Activated T-cell treated with anti-CD3 and anti-CD28 coated beads for 4 hours (primary cell): Measurements from ENCODE around the gene MEF2D.

Source experiments
- DNase-seq: peaks from one replicate; pipeline ENCODE4 v3.0.0-alpha.2; 2020

Gene MEF2D

DNA sequence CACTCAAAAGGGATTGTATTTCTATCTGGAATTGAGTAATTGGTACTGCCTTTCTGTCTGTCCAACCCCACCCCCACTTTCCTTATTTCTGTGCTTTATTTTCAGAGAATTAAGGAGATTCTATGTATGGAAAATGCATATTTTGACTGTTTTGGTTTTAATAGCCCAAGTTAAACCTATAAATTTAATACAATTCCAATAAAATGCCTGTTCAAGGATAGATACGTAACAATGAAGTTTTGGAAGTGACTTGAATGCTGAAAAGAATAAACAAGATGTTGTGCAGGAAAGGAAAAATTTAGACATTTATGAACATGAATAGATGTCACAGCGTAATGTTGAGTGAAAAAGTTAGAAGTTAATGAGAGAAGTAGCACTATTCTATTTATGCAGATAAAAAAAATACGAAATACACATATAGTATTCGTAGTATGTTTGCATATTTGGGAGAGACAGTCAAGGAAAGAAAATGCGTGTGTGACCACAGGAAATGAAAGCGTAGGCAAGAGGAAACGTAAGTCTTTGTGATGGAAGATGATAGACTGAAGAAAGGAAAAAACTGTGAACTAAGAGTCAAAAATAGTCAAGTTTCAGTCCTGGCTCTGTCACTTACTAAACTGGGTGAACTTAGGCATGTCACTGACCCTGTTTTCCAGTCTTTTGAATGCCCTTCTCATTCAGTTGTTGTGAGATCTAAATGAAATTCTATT lies 62.1 kb downstream of the MEF2D start:
- no peak for DNase-seq

DNA sequence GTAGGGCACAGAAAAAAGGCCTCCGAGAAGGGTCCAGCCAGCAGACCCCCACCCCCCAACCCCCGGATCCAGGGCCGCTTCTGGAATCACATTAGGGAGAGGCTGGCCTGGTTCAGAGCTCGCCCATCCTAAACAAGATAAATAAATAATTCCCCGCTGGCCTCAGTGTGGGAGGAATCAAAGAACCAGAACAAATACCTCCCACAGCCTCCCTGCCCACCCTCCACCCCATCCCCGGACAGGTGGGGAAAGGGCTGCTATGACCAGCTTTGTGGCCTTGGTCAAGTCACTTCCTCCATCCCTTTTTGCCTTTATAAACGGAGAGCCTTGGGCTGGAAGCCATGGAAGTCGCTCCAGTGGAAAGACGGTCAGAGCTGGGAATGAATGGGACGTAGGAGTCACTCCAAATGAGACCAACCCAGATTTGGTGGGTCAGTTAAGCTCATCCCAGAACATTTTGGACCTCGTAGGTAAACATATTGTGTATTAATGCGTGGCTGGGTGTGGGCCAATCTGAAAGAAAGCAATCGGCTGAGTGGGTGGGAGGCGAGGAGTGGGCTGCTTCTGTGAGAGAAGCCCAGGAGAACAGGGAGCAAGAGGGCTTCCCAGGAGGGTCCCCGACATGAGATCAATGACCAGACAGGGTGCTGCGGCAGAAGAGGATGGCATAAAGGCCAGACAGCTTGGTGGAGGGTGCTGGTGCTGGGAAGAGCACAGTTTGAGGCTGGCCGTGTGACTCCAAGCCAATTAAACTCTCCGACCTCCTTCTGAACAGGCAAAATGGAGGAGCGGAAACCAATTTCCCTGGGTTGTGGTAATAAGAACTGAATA lies 63.3 kb downstream of the MEF2D start:
- no peak for DNase-seq

DNA sequence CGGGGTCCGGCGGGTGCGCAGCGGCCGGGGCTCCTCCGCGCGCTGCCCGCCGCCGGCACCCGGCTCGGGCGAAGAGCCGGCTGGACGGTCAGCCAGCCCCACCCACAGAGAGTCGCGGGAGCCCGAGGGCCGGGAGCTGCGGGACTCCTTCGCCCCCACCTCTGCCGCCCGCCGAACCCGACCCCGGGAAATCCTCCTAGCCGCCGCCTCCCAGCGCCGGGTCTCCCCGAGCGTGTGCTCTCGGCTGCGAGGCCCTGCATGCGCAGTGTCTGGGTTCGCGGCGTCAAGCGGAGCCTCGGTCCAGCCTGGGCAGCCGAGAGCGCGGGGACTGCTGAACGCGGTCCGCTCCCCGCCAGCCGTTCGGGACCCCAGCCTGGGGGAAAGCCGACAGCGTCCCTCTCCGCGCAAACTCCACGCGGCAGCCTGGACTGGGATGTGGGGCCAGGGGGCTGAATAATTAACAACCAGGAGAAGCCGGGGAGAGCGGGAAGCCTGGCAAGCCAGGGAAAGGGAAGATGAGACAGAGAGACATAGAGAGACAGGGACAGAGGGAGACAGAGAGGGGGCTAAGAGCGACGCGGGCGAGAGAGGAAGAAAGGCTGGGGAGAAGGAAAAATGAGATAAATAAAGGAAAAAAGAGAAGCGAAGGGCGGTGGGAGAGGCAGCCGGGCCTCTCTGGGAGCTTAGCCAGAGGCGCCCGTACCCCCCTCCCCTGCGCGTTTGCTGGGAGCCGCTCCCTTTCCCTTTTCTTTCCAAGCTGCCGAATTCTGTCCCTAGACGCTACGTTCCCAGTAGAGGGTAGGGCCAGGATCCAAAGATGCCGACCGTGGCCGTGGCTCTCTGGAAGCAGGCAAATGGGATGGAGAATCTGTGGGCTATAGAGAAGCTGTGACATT lies 64.2 kb downstream of the MEF2D start:
- DNase-seq, result no peak

DNA sequence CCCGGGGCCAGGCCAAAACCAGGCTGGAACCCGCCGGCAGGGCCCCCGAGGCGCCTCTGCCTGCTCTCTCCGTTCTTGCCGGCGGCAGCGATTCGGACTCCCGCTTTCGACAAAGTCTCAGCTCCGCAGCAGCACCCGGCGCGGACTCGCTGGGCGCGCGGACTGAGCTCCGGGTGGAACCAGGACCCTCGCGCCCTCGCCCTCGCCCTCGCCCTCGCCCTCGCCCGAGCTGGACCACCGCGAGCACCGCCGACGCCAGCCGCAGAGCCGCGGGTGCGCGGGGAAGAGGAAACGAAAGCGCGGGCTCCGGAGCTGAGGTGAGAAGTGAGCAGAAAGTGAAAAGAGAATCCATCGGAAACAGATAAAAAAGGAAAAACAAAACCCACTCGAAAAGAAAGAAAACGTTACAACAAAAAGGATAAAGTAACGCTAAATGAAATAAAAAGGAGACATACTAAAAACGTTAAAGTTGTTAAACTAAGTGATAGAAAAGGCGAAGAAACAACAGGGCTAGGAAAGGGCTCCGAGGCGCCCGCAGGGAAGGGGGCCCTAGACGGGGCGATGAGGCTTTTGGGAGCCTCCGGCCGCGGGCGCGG lies 64.9 kb downstream of the MEF2D start:
- DNase-seq, result no peak

DNA sequence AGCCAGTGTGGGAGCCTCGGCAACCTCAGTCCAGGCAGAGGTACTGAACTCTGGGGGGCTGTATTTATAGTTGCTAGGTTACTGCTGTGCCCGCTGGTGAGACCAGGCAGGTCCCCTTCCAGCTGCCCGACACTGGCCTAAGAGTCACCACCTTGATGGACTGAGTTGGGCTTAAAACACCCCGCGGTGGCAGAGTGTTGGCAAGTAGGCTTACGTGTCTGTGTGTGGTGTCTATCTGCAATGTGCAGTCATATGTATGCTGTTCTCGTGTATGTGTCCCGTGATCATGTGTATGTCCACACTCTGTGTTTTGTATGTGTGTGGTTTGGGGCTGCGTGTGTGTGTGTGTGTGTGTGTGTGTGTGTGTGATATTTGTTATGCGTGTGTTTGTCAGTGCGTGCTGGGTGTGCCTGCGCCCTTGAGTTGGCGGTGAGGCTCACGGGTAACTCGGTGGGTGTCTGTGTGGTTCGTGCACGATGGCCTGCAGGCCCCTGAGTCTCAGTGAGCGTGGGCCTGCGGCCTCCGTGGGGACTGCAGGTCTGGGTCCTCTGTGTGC lies 65.5 kb downstream of the MEF2D start:
- DNase-seq, result no peak

DNA sequence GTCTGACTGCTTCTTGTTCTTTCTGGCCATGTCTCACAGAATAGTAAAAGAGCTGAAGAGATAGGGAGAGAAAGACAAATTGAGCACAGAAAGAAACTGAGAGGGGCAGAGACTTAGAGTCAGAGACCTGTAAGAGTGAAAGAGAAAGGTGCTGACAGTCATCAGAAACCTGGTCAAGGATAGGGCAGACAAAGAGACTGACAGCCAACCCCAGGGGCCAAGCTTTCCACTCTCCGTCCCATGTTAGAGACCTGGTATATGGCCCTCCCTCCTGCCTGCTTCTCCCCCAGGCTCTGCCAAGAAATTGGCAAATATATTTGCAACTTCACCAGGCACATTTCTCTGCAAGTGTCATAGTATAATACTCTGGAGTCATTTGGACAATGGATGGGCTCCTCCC lies 67.0 kb downstream of the MEF2D start:
- DNase-seq, result no peak

DNA sequence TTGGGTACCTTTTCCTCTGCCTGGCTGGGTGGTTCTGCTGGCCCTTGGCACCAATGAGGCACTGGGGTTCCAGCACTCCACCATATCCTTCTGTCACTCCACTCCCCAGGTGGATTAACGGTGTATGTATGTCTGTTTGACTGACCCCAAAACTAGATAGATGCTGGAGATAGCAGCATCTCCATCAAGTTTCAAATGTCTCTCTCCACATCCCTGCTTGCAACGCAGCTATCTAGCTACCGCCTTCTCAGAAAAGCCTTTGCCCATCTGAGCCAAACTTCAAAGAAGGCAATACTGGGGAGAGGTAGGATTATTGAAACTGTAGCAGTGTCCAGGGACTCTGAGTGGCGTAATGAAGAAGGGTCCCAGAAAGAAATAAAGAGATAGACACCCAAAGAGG lies 67.5 kb downstream of the MEF2D start:
- no peak for DNase-seq

DNA sequence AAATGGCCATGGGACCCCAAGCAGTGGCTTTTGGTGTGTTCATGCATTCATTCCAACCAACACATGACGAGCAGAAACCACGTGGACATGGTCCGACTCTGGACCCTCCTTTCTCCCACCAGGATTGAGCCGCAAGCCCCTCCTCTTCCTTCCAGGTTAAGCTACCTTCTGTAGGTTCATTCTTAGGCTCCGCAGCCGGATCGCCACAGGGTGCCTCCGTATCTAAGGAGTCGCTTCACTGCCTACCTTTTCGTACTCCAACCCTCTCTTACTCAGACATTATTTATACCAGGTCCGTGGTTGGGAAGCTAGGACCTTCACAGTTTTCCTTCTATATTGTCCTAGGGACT lies 67.9 kb downstream of the MEF2D start:
- DNase-seq, result no peak

DNA sequence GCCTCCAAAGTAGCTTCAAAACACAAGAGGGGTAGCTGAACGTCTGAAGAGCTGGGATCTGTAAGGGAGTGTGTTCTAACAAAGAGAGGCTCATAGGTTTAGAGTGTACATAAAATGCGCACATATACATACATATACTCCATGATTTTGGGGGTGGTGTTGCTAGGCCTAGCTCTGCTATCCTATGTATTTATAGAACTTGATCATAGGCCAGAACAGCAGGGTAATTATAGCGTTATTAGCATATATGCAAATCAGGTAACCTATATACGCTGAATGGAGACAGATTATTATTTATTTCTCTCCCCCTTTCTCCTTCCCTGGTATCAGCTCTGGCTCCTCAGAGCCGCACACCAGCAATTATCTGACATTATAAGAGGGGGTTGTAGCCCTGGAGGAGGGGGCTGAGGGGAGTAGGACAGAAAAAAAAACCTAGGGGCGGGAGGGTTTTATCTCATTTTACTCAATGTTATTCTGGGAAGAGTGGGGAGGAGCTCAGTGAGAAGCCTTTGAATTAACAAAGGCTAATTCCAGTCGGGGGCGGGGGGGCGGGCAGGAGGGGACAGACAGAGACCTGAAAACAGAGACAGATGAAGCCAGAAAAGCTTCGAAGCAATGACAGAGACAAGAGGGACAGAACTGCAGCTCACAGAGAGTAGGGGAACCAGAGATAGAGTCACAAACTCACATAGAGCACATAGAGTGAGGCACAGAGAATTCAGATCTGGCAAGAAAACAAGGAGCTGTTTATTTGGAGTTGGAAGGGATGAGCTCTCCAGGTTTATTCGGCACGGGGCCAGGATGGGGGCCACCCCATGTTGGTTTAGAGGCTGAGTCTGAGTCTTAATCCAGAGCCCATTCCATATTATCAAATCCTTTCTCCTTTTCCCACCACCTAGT lies 68.6 kb downstream of the MEF2D start:
- no peak for DNase-seq

DNA sequence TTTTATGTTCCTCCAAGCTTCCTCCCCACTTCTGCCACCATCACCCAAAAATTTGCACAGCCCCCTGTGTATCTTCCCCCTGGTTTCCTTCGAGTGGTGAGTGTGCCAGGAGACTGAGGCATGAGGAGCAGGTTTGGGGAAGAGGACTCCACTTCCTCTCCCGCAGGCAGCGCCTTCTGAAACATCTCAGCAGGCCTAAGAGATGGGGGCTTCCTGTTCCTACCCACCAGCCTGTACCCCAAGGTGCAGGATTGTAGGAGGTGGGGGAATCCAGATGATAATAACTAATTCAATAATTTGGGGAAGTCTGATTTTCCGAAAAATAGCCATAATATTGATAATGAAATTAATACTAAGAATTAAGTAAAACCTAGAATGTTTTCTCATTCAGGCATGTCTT lies 69.2 kb downstream of the MEF2D start:
- no peak for DNase-seq

DNA sequence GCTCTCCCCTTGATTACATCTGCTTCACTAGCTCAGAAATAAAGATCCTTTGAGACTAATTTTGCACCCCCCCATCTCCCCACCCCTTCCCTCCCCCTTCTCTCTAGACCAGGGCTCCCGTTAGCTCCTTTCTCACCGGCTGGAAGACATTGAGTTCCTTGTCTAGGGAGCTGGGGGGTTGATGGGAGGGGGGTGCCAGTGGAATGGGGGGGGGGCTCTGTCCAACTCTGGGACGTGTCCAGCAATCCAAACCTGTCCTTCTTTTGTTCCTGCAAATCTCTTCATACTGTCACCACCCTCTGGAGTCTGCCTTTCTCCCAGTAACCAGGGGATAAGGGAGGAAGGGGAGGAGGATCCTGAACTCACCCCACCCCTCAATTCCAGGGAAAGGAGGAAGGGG lies 69.7 kb downstream of the MEF2D start:
- DNase-seq, result no peak

DNA sequence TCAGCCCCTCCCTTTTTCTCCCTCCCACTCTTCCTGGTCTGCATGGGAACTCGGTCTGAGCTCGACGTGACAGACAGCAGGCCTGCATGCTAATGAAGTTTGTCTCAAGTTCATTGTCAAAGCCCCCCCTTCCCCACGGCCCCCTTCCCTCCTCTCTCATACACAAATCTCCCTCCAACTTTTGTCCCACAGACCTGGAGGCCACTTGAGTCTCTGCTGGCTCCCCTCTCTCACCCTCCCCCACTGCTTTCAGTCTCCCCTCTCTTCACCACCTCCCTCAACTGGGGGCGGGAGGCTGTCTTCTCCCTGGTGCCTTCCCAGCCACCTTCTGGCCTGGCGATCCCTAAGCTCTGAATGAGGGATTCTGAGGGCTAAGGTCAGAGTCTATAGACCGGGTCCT lies 70.3 kb downstream of the MEF2D start:
- no peak for DNase-seq

DNA sequence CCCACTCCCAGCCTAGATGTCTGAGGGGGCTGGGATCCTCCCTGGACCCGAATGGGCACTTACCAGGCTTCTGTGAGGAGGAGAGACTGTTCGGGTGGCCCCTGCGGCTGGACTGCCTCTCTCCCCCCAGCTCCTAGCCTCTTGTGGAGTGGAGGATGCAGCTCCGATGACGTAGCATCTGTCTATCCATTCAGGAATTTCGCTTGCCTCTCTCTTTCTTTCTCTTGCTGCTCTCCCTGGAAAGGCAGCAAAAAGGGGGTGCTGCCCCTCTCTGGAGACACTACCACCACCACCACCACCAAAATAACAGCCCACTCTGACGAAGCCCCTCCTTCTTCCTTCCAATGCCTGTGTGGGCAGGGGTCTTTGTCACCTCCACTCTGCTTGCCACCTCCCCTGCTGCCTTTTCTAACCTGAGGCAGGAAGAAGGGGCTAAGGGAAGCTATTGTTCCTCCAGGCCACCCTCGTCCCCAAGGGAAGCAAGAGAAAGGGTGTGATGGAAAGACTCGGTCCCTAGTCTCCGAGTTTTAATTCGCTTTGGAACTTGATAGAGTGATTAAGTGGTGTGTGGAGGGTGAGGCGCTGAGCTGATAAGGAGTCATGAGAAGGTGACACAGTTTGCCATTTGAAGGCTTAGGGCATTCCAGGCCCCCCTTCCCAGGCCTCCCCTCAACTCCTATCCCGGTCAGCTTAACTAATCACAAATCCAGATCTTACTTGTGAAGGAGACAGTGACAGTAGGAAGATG lies 71.1 kb downstream of the MEF2D start:
- no peak for DNase-seq

DNA sequence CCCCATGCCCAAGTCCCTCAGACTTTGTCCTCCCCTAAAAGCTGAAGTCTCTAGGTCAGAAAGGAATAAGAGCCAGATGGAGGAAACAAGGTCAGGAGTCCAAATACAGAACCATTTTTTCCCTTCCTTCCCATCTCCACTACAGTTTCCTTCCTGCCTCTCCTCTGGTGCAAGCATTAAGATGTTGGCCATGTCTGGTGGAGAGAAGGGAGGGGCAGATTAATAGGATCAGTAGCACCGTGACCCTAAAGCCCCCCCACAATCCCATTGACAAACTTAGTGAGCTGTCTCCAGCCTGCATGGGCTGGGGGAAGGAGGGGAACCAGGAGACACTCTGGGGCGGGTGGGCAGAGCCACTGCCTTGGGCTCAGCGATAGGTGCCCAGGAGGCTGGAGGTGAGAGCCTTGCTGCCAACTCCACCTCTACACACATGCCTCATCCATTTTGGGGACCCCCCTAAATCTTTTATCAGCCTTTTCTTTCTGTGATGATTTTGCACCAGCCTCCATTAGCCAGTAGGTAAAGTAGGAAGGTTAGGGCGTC lies 71.8 kb downstream of the MEF2D start:
- DNase-seq, result no peak

DNA sequence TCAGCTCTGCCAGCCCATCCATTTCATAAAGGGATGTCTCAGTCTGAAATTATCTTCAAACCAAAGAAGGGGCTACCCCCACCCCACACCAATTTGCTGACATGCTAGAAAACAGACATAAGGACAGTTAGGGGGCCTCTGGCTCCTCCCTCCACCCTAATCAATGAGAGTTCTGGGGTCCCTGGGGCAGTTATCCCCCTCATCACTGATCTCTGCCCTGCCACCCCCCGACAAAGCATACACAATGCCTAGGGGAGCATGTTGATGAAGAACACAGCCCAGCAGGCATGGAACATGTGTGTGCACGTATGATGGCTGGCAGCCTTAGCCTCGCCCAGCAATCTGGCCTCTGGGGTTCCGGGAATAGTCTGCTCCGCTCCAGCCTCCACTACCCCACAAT lies 72.6 kb downstream of the MEF2D start:
- no peak for DNase-seq

DNA sequence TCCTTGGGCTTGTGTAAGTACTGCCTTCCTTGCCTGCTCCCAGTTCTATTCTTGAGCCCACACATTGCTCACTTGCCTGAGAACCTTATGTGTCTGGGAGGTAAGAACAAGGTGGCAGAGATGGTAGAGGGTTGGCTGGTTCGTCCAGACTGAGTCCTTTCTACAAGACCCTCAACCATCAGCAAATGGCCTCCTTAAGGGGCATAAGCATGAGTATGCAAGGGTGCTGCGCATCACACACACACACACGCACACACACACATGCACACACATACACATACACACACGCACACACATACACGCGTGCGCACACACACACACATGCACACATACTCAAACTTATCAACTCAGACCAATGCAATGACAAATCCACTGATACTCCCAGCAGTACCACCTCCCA lies 74.6 kb downstream of the MEF2D start:
- DNase-seq, result no peak

DNA sequence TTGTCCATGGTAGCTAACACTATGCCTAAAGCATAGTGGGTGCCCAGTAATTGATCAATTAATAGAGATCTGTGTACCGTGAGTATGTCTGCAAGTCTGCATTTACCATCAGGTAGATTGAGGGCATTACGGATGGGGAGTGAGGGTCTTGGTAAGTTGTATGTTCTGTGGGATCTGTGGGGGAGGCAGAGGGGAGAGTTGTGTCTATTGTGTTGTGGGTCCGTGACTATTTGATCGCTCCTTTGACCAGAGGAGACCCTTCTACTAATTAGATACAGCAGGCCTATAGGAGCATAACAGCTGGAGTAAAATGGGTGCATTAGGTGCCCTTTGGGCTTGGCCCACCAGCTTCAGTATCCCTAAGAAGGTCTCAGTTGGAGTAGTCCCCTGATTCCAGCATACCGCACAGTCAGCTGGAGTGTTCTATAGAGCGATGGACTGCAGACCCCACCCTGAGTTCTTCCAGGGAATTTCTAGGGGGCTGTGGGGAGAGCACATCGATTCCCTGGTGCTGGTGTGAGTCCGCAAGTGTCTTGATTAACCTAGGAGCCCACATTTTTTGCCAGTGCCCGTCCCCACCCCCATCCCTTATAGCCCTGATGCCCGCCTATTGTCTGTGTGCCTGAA lies 75.7 kb downstream of the MEF2D start:
- DNase-seq, result no peak

DNA sequence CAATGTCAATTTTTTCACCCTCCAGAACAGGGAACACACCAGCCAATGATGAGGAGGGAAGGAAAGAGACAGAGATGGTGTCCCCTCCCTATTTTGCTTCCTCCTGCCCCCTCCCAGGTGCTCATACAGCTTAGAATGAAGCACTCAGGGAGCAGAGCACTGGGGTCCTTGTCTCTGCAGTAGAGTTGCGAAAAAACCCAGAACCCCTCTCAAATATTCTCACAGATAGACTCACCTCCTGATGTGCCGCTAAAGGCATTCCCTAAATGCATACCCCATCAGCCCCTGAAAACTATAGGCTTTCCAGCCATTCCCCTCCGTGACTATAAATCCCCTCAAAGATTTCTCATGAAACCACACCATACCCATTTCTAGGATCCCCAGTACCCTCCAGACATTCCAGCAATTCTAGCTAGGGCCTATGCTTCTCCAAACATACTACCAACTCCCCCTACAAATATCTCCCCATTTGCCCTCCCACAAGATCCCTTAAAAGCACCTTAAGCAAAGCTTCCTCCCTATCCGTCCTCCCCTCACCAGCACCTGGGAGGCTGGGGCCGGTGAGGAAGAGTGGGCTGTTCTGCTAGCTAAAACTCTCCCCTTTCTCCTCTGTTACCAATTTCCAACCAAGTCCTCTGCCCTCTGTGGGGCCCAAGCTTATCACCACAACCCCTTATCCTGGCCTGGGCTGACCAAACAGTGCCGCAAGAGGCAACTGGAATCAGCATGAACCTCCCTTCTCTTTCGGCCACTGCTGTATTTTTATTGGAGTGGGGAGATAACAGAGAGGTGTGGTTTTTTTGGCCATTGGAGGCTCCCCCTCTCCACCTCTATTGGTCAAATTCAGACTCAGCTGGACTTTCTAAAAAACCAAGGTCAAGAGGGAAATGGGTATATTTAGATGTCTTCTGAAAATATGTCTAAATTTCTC lies 76.9 kb downstream of the MEF2D start:
- no peak for DNase-seq

DNA sequence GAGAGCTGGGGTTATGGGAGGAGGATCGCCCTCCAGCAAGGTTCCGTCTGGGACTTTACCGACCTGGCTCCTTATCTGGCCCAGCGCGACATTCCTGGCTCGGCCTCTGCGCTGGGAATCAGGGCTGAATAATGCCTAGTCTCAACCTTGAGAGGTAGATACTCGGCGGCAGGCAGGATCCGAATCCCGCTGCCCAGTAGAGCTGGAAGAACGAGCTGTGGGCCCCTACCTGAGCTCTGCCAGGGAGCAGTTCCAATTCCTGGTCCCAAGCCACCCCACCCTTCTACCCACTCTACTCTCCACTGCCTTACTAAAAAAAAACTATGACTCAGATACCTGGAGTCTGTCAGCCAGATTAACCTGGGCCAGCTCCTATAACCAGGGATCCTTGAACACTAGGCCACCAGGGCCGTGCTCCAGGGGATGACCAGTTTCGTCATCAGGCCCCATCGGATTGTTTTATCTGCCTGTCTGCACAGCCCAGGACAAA lies 77.9 kb downstream of the MEF2D start:
- DNase-seq, result no peak
